Pancreas (tissue), 10 donors: ENCODE data around the gene LMTK2. TPM values are rescaled to one million over a fixed set of nuclear protein-coding genes. Genes with fewer than 3 reads are reported as not detected.
A peak's percentile ranks its signal among the peaks of the same experiment; 100 is the strongest.

Source experiments
- ATAC-seq, 4 donors: fragments of 200-7000 bp; cut with Tn5 transposase; one replicate each; pipeline versions ENCODE4 v1.8.0 to v1.9.1; 2020; ENCODE audit warnings: mild to moderate bottlenecking in 4 of 4, moderate library complexity in 4 of 4
- DNase-seq, 6 donors: peaks; one replicate each; pipeline ENCODE4 v3.0.0-alpha.2; 2020
- FAIRE-seq: peaks from 2 replicates; lab custom pipeline; 2012; peaks lifted over from hg19 to GRCh38; lab: Jason Lieb, UNC
- H3K27ac ChIP-seq, 4 donors: fragments of 200-600 bp; sonication (generic); 1 replicate in 3 of 4; 2 replicates in 1 of 4; pipeline versions ENCODE4 v1.5.0 to v1.8.0; 2020
- H3K27me3 ChIP-seq, 4 donors: fragments of 200-600 bp; one replicate each; pipeline ENCODE4 v1.8.0; 2021
- H3K36me3 ChIP-seq, 3 donors: fragments of 200-600 bp; sonication (generic) in 1 of 3; one replicate each; pipeline versions ENCODE4 v1.5.0 to v1.8.0; 2020 to 2021
- H3K4me1 ChIP-seq, 3 donors: fragments of 200-600 bp; one replicate each; pipeline ENCODE4 v1.8.0; 2021
- H3K4me3 ChIP-seq, 4 donors: fragments of 200-600 bp; sonication (generic) in 2 of 4; one replicate each; pipeline versions ENCODE4 v1.5.0 to v1.8.0; 2020 to 2021
- H3K9me3 ChIP-seq, 4 donors: fragments of 200-600 bp; one replicate each; pipeline ENCODE4 v1.8.0; 2021
- WGBS, 2 donors: extraction: QIAGEN DNeasy Blood & Tissue Kit; methylation state at CpG; one replicate each; pipeline ENCODE4 v1.1.7; 2013; 5-methylcytosine and 5-hydroxymethylcytosine counted together
- intact Hi-C, 3 donors: fragments of 100-400 bp; cut with DNase I; formaldehyde crosslinking; loops; one replicate each; pipeline versions ENCODE4 v1.11.1 to v1.14.2; 2022
- polyA plus RNA-seq, 2 donors: library from polyadenylated mRNA; stranded (reverse); fragments of 200-250 nt; gene quantifications; one replicate each; pipeline ENCODE4 v1.2.3, GENCODE V29; 2013
- total RNA-seq, 6 donors: library from RNA; stranded (reverse); fragmentation: NEBNext Ultra II Directional in 4 of 6; extraction: Animal tissue kit (Norgen Biotek cat#: 25700) in 4 of 6; gene quantifications; one replicate each; pipeline versions ENCODE4 v1.2.1 to v1.2.4, GENCODE V29; 2021 to 2023
- TF ChIP-seq, protein P1 (sequence below), 4 donors: fragments of 200-600 bp; sonication (generic) in 3 of 4; IDR thresholded peaks; one replicate each; pipeline versions ENCODE4 v1.5.0 to v1.8.0; 2021; ENCODE audit warnings: antibody characterized with exemption in 4 of 4
- donor health status: healthy with polysubstance abuse.
- donor health status: DM: no; HTN: no; CAD: no; lungs with moderate emphysema.
- donor health status: DM: no; HTN: no; CAD: no.
- donor health status: control.
- donor health status: control.
- donor health status: Bipolar disorder and iron deficiency.
- donor health status: DM: yes; HTN: yes; CAD: no.
- donor health status: DM: no; HTN: no; CAD: no.
- donor health status: DM: no; HTN: no; CAD: no.
- donor health status: DM: yes; HTN: yes; CAD: no.

Gene LMTK2
- total and polyA plus RNA-seq, 8 donors, result 5.9 to 20.0 (median 16.5) TPM

- peak in 1 of 6 donors; percentile 25 for DNase-seq
- no peak for FAIRE-seq
- peak overlapping the region in 3 of 4 donors; percentile 35 to 83 (median 79) for H3K27ac ChIP-seq
- H3K9me3 ChIP-seq, result no peaks in the 10 kb centered on the region
- no peak overlapping the region for H3K4me3 ChIP-seq
- 93 to 95% methylated on average over 24 of the region's 24 CpGs for WGBS, 2 donors
- H3K27me3 ChIP-seq, result no peaks in the 10 kb centered on the region
- H3K36me3 ChIP-seq, result no peaks in the 10 kb centered on the region
- no peak for ATAC-seq
- H3K4me1 ChIP-seq, result peaks cover 34 to 56% (median 38%) of the 10 kb centered on the region in 3 donors
- intact Hi-C loops, result no loop called here
- TF ChIP-seq, protein P1, sequence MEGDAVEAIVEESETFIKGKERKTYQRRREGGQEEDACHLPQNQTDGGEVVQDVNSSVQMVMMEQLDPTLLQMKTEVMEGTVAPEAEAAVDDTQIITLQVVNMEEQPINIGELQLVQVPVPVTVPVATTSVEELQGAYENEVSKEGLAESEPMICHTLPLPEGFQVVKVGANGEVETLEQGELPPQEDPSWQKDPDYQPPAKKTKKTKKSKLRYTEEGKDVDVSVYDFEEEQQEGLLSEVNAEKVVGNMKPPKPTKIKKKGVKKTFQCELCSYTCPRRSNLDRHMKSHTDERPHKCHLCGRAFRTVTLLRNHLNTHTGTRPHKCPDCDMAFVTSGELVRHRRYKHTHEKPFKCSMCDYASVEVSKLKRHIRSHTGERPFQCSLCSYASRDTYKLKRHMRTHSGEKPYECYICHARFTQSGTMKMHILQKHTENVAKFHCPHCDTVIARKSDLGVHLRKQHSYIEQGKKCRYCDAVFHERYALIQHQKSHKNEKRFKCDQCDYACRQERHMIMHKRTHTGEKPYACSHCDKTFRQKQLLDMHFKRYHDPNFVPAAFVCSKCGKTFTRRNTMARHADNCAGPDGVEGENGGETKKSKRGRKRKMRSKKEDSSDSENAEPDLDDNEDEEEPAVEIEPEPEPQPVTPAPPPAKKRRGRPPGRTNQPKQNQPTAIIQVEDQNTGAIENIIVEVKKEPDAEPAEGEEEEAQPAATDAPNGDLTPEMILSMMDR (IDR thresholded peaks at IDR 0.05), result no peak
Observed at GRCh38 chr7:98171449-98171848, 64.8 kb downstream of the LMTK2 start.

DNA sequence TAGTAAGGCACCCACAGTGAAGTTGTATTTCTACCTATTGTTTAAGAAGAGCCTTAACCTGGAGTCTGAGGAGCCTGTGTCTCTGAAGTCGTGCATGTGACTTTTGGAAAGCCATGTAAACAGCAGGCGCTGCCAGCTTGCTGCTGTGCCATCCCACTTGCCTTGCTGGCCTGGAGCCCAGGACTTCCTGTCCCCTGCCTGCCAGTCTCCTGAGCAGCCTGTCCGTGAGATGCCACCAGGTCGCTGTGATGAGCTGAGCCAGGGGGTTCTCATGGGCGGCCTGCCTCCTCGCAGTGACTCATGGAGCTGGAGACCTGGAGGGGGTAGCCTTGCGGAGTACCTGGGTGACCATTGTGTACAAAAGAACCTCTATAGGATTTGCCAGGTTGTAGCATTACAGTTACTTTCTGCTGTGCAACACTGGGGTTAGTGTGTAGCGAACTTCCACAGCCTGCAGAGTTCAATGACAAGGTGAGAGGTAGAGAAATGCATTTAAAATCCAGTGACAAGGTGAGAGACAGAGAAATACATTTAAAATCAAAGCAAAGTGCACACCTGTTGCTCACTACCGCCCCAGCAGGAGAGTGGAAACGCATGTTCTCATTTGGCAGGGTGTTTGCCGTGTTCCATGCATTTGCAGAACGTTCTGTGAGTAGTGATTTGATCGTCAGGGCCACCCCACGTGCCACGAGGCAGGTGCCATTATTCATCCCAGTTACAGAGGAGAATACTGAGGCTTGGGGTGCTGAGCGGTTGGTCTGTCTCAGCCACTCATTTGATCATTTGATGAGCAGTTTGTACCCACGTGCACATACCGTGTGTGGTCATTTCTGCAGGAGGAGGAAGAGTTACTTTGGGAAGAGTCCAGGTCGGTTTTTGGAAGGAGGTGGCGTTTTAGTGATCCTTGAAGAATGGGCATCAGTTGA, 67.9 kb downstream of the LMTK2 start:
- H3K27ac ChIP-seq, result peak overlapping the region; percentile 47 to 83 (median 63)
- DNase-seq (peak; percentile 78 to 95 (median 88)), FAIRE-seq (no peak), ATAC-seq (peak; percentile 45 to 59 (median 51))
- intact Hi-C loops, result loop anchor here in 1 of 3 donors (5.0 kb wide), 1 partner anchor 38 kb away; the partner anchor contains the start of gene BHLHA15
- WGBS, 2 donors, result 49 to 55% methylated on average over 20 of the region's 20 CpGs
- no peaks in the 10 kb centered on the region for H3K27me3 ChIP-seq
- H3K4me3 ChIP-seq, result no peak overlapping the region
- H3K4me1 ChIP-seq, result peaks cover 44 to 65% (median 52%) of the 10 kb centered on the region in 3 donors
- TF ChIP-seq, protein P1 (IDR thresholded peaks at IDR 0.05), result peak in 2 of 4 donors; percentile 11 to 29
- H3K9me3 ChIP-seq, result no peaks in the 10 kb centered on the region
- no peaks in the 10 kb centered on the region for H3K36me3 ChIP-seq

GRCh38 chr7:98175260-98175940, 68.7 kb downstream of the LMTK2 start:
- no peak for FAIRE-seq
- no peaks in the 10 kb centered on the region for H3K9me3 ChIP-seq
- intact Hi-C loops, result loop anchor here in 1 of 3 donors (5.0 kb wide), 1 partner anchor 37 kb away; the partner anchor contains the start of gene BHLHA15
- H3K36me3 ChIP-seq, result no peaks in the 10 kb centered on the region
- peaks cover 52 to 67% (median 56%) of the 10 kb centered on the region in 3 donors for H3K4me1 ChIP-seq
- TF ChIP-seq, protein P1 (IDR thresholded peaks at IDR 0.05), result no peak
- DNase-seq, result no peak
- WGBS, 2 donors, result 79% methylated on average over 8 of the region's 8 CpGs
- no peak for ATAC-seq
- H3K27ac ChIP-seq, result peak overlapping the region in 2 of 4 donors; percentile 23 to 83
- H3K27me3 ChIP-seq, result no peaks in the 10 kb centered on the region
- no peak overlapping the region for H3K4me3 ChIP-seq

GRCh38 chr7:98177553-98177952, 70.9 kb downstream of the LMTK2 start:
- Histone ChIP-seq H3K27me3 (no peaks in the 10 kb centered on the region), H3K9me3 (no peaks in the 10 kb centered on the region), H3K4me3 (peak overlapping the region in 2 of 4 donors; percentile 13 to 25), H3K4me1 (peaks cover 36 to 48% (median 37%) of the 10 kb centered on the region in 3 donors), H3K36me3 (no peaks in the 10 kb centered on the region), H3K27ac (peak overlapping the region; percentile 78 to 86 (median 82))
- TF ChIP-seq, protein P1 (IDR thresholded peaks at IDR 0.05), result no peak
- WGBS, 2 donors, result 43 to 50% methylated on average over 6 of the region's 6 CpGs
- ATAC-seq (peak in 3 of 4 donors; percentile 8 to 38 (median 30)), FAIRE-seq (no peak), DNase-seq (no peak)
- intact Hi-C loops, result loop anchor here in 1 of 3 donors (5.0 kb wide), 1 partner anchor 35 kb away; the partner anchor contains the start of gene BHLHA15
